Ovary (tissue), 3 donors: ENCODE results near the gene COBL.

Source experiments
- EP300 ChIP-seq: sonication (generic); formaldehyde crosslinking; IDR thresholded peaks from one replicate; pipeline ENCODE4 v1.6.1; 2017; ENCODE audit warnings: antibody characterized with exemption
- POLR2A ChIP-seq: fragments of 450-650 bp; IDR thresholded peaks from one replicate; pipeline ENCODE4 v1.6.1; 2017; ENCODE audit warnings: antibody characterized with exemption, mild to moderate bottlenecking, moderate library complexity
- TF ChIP-seq, protein P1 (sequence below), 3 donors: fragments of 450-650 bp in 2 of 3; fragments of 200-600 bp in 1 of 3; IDR thresholded peaks; one replicate each; pipeline versions ENCODE4 v1.5.1 to v1.8.0; 2016 to 2022; ENCODE audit warnings: antibody characterized with exemption in 3 of 3, mild to moderate bottlenecking in 1 of 3
- donor health status: DM: no; HTN: no; CAD: no.

DNA sequence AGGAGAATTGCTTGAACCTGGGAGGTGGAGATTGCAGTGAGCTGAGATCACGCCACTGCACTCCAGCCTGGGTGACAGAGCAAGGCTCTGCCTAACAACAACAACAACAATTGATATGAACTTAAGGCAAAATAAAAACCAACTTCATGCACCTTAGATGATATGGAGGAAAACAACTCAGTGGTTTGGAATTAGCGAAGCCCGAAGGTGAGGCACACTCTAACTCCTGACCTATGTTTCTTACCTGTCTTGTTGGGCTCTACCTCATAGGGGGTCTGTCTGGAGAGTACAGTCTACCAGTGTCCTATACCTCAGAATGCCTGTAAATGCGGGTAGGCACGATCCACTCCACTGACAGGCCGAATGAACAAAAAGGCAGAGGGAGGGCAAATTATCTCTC is 24.3 kb upstream of the COBL start:
- TF ChIP-seq POLR2A: no peak
- TF ChIP-seq, protein P1, sequence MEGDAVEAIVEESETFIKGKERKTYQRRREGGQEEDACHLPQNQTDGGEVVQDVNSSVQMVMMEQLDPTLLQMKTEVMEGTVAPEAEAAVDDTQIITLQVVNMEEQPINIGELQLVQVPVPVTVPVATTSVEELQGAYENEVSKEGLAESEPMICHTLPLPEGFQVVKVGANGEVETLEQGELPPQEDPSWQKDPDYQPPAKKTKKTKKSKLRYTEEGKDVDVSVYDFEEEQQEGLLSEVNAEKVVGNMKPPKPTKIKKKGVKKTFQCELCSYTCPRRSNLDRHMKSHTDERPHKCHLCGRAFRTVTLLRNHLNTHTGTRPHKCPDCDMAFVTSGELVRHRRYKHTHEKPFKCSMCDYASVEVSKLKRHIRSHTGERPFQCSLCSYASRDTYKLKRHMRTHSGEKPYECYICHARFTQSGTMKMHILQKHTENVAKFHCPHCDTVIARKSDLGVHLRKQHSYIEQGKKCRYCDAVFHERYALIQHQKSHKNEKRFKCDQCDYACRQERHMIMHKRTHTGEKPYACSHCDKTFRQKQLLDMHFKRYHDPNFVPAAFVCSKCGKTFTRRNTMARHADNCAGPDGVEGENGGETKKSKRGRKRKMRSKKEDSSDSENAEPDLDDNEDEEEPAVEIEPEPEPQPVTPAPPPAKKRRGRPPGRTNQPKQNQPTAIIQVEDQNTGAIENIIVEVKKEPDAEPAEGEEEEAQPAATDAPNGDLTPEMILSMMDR (IDR thresholded peaks at IDR 0.05): no peak
- TF ChIP-seq EP300: no peak
